H1 (cell line): Measurements from ENCODE around the gene OIP5. TPM values are rescaled to one million over a fixed set of nuclear protein-coding genes. Genes with fewer than 3 reads are reported as not detected.

Experiments used
- ASH2L ChIP-seq: fragments of 200-600, 300-600 bp; sonication (generic); IDR thresholded peaks from one replicate; pipeline ENCODE4 v1.7.1; 2017; ENCODE audit warnings: low read length
- KDM4A ChIP-seq: IDR thresholded peaks from one replicate; pipeline ENCODE4 v1.7.1; 2012; ENCODE audit warnings: low read depth, mild to moderate bottlenecking, moderate library complexity, low read length, inconsistent platforms; ENCODE audit not compliant: severe bottlenecking
- NRF1 ChIP-seq: IDR thresholded peaks from 2 replicates; pipeline ENCODE4 v1.6.1; 2011; ENCODE audit warnings: mild to moderate bottlenecking, low read depth, low read length, improper control_type of control experiment
- POLR2AphosphoS5 ChIP-seq: IDR thresholded peaks from 2 replicates; pipeline ENCODE4 v1.6.1; 2011; ENCODE audit warnings: low read depth, low read length
- polyA plus RNA-seq, 7 experiments: library from polyadenylated mRNA; depleted of rRNA in 3 of 7; stranded (reverse) in 5 of 7; unstranded in 2 of 7; fragments of >200 nt in 5 of 7; fragments of 200-250 nt in 2 of 7; gene quantifications; 1 replicate in 5 of 7; 2 replicates in 1 of 7; 4 replicates in 1 of 7; pipeline versions ENCODE4 v1.2.1 to v1.2.3, GENCODE V29; 2011 to 2013; ENCODE audit warnings: missing spikeins in 2 of 7, mixed read lengths in 2 of 7
- total RNA-seq: library from RNA; stranded (reverse); fragmentation: NEBNext Ultra II Directional; extraction: Animal tissue kit (Norgen Biotek cat#: 25700); gene quantifications from 2 replicates; pipeline ENCODE4 v1.2.1, GENCODE V29; 2021

Gene OIP5
- total and polyA plus RNA-seq, 2 of the 8 experiments (the other 6 are each of a cell fraction or from before 2014, with no cell fraction given), result 34.8 to 44.5 TPM

- no peak for TF ChIP-seq POLR2AphosphoS5
- TF ChIP-seq KDM4A, result no peak
- no peak for TF ChIP-seq NRF1
- no peak for TF ChIP-seq ASH2L
Observed at GRCh38 chr15:41336549-41336948, 4.2 kb upstream of the OIP5 start (continued).
